HG03039 (cell line): ENCODE results near the gene SPIRE2.
"Not testable (repeated sequence)": the region's sequence is repeated elsewhere in the genome, so short reads cannot be mapped to it uniquely, and the experiment has no call there.

Source experiments
- ATAC-seq: cut with Tn5 transposase; IDR thresholded peaks from one replicate; pipeline ENCODE4 v1.9.1; 2021; ENCODE audit warnings: mild to moderate bottlenecking, moderate library complexity; ENCODE audit not compliant: unreplicated experiment

Gene SPIRE2

DNA sequence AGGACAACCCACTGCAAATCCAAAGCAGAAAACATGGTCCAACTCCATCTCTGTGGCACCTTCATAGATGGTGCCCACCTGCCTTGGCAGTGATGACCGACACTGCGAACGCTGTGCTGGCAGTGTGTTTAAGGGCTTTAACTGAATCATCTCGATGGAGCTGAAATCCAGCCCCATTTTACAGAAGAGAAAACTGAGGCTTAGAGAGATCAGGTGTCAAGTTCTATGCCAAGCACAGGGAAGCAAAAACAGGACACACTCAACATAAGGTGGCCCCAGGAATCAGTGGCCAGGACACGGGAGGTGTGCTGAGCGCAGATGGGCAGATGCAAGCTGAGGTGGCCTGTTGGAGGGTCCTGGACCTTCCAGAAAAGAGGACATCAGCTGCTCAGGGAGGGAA, 34.5 kb downstream of the SPIRE2 start:
- ATAC-seq: no peak

DNA sequence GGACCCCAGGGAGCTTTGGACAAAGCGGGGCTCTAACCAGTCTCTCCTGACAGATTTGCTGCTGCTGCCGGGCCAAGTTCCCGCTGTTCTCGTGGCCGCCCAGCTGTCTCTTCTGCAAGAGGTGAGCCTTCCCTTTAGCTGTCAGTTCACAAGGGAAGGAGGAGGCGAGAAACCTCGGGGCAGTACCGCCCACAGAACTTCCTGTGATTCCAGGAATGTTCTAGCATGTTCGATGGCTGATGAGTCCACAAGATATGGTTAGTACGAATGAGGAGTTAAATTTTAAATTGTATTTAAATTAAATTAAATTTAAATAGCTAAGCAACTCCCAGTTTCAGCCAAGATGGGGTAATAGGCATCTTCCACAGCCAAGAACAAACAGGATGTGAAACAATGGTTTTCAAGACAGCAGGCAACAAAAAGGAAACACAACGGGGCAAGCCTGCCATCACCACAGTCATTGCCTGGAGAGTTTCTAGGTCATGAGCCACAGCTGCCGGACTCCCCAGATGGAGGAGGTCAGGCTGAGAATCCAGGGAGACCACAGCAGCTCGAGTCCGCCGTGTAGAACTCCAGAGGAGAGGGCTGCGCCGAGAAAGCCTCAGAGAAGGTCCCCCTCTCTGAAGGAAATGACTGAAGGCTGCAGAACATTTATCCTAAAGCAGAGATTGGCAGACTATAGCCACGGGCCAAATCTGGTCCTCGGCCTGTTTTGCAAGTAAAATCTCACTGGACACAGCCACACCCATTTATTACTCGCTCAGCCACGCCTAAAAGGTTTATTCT, 35.7 kb downstream of the SPIRE2 start:
- ATAC-seq: no peak

- no peak for ATAC-seq
These were observed 36.2 kb downstream of the SPIRE2 start for GRCh38 chr16:89864527-89864820.

GRCh38 chr16:89867918-89868317, 39.6 kb downstream of the SPIRE2 start:
- no peak for ATAC-seq

DNA sequence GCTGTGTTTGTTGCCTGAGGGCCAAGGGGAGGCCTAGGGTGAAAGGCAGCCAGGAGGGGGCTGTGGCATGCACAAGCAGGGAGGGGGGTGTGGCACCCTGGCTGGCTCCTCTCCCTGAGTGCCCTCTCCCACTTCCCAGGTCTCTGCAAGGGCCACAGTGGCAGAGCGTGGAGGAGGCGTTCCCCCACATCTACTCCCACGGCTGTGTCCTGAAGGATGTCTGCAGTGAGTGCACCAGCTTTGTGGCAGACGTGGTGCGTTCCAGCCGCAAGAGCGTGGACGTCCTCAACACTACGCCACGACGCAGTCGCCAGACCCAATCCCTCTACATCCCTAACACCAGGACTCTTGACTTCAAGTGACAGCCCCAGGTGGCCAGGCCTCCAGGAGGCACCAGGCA, 41.6 kb downstream of the SPIRE2 start:
- ATAC-seq: no peak

GRCh38 chr16:89870440-89870839, 42.2 kb downstream of the SPIRE2 start:
- ATAC-seq: no peak

DNA sequence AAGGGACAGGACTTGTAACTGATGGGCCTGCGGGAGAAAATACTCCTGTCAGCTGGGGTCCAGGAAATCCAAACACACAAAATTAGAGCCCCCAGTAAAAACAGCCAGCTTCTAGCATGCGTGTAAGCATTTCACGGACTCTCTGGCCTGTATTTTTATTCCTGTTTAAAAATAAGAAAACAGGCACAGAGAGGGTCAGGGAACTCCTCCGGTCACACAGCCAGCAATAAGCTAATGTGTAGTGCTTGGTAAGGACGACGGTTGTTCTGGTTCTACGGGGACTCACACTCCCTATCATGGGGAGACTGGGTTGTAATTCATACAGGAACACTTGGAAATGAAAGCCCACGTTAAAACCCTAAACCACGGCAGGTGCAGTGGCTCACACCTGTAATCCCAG, 43.6 kb downstream of the SPIRE2 start:
- ATAC-seq: no peak

DNA sequence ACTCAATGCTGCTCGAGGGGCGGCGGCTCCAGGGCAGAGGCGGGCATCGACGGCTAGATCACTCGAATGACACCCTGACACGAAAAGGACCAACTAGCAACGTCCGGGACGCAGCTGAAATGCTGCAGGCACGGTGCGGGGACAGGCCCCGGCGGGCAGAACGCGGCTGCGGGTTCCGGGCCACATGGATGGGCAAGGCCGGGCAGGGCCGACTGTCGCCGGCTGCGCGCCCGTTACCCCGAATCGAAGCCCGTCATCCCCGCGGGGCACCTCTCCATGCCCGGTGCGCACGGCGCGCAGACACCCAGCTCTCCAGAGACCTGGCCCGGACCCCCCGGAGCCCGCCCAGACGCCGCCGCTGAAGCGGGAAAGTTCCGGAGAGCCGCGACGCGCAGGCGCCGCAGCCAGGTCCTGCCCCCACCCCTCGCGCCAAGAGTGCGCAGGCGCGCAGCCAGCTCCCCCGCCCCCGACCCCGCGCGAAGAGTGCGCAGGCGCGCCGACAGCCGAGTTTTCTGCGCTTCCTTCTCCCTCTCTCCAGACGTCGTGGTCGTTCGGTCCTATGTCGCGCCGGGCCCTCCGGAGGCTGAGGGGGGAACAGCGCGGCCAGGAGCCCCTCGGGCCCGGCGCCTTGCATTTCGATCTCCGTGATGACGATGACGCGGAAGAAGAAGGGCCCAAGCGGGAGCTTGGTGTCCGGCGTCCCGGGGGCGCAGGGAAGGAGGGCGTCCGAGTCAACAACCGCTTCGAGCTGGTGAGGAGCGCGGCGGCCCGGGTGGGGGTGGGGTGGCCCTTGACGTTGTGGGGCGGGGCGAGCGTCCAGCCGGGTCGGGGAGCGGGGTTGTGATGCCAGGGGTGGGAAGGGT, 45.1 kb downstream of the SPIRE2 start, which contains the start of gene TCF25:
Gene TCF25, plus strand, starts transcription at position 484 of the 863 bp plus-strand sequence. Its CDS starts 76 bp downstream, at position 560.
- ATAC-seq: peak; percentile 44

- ATAC-seq: peak; percentile 60
These were observed 45.9 kb downstream of the SPIRE2 start for GRCh38 chr16:89873972-89874689.

DNA sequence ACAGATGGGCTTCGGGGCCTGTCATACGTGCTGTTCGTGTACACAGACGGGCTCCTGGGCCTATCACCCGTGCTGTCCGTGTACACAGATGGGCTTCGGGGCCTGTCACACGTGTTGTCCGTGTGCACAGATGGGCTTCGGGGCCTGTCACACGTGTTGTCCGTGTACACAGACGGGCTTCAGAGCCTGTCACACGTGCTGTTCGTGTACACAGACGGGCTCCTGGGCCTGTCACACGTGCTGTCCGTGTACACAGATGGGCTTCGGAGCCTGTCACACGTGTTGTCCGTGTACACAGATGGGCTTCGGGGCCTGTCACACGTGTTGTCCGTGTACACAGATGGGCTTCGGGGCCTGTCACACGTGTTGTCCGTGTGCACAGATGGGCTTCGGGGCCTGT, 50.8 kb downstream of the SPIRE2 start:
- ATAC-seq: not testable (repeated sequence)

DNA sequence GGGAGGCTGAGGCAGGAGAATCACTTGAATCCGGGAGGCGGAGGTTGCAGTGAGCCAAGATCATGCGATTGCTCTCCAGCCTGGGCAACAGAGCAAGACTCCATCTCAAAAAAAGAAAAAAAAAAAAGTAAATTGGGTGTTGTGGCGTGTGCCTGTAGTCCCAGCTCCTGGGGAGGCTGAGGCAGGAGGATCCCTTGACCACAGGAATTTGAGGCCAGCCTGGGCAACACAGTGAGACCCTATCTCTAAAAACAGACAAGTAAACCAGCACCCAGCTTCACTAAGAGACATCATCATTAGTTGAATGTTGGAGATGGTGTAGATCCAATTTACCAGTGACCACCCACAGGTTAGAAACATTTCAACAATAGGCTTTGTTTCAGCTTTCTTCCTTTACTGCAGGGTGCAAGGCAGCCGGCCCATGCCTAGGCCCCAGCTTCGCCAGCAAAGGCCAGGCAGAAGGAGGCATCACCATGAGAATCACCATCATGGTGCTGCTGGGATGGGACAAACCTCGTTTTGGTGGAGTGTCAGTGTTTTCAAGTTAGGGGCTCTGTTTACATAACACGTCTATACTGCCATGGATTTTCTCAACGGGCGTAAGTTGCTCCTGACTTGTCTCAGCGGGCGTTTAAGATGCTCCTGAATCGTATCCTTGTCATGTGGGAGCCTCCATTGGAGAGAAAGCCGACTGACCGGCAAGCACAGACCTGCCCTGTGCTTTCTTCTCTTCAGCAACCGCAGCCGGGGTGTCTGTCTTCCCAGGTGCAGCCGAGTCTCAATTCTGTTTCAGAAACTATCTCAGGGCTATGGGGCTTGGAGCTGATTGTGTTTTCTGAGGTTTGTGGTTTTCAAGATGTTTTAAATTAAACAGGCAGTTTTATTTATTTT, 52.4 kb downstream of the SPIRE2 start:
- ATAC-seq: no peak

- no peak for ATAC-seq
These were observed 53.1 kb downstream of the SPIRE2 start for GRCh38 chr16:89881368-89881730.

- ATAC-seq: no peak
These were observed 55.2 kb downstream of the SPIRE2 start for GRCh38 chr16:89883346-89884040.

DNA sequence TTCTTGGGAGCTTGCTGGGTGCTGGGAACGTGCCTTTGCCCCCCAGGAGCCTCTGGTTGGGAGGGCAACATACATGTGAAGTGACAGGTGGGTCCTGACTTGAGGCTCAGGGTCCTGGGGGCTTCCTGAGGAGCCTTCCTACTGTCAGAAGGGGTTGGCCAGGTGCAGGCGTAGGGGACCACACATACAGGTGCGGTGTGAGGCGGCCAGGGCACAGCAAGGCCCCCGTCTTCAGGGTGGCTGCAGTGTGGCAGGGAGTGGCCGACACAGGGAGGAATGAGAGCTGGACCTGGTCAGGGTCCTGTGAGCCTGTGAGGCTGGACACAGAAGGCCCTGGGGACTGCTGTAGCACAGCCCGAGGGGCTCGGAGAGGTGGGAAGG, 55.8 kb downstream of the SPIRE2 start:
- no peak for ATAC-seq

DNA sequence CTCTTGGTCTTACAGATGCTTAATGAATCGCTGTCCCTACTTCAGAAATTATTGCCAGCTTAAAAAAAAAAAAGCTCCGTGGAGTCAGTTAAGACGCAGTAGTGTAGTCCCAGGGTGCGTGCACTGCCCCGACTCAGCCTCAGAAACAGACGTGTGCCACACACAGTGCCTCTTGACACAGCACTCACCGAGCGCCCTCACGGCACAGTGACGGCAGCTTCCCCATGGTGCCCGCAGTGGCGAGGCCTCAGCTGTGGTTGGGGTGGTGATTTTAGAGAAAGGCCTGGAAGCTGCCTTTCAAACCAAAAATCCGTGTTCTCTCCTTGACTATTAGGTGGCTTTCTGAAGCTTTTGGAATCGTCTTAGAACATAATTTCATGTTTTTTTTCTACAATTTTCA, 59.0 kb downstream of the SPIRE2 start:
- ATAC-seq: no peak

GRCh38 chr16:89890200-89890599, 61.9 kb downstream of the SPIRE2 start:
- ATAC-seq: no peak

DNA sequence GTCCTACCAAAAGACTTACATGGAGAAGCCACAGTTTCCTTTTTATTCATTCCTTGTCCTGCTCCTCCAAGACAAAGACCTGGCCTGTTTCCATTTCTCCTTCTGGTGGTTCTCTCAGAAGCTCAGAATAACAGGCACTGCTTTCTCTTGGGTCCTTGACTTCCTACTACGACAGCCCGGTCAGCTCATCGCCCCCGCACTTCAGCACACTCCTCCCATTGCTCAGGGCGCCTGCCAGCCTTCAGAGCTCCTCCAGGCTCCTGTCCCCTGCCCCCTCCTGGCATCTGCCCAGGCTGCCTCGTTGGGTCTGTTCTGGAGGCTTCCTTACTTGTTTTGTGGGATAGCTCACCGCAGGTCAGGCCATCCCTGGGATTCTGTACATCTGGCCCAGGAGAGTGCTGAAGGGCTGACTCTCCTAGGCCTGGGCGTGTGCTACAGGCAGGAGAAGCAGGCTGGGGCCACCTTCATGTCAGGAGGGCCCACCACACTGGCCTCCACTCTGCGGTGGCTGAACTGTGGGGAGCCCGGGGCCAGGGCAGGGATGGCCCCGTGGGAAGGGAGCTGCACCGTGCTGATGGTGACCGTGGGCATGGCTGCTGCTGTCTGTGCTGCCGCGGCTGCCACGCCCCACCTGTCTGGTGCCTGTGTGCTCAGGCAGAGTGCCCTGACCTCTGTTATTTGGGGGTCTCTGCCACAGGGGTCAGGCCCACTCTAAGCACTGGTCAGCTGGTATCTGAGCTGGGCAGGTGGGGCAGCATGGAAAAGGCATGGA, 62.8 kb downstream of the SPIRE2 start:
- no peak for ATAC-seq

DNA sequence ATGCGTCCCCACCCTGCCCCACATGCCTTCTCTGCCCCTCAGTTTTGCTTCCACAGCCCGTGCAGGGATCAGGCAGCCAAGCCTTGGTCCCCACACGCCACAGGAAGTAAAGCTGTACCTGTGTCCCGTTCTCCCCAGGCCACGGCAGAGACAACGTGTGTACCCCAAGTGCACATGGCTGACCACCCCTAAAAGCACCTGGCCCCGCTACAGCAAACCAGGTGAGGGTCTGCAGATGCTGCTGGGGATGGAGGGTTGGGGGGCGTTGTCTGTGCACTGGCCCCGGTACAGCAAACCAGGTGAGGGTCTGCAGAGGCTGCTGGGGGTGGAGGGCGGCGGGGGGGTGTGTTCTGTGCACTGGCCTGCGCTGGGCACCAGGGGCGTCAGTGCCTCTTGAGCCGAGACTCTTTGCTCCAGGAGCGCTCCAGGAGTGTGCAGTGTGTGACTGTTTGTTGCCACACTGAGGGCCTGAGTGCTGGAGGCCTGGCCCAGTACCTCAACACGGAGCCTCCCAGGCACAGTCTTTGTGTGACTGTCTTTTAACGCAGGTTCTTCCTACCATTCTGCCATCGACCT, 63.9 kb downstream of the SPIRE2 start:
- no peak for ATAC-seq

DNA sequence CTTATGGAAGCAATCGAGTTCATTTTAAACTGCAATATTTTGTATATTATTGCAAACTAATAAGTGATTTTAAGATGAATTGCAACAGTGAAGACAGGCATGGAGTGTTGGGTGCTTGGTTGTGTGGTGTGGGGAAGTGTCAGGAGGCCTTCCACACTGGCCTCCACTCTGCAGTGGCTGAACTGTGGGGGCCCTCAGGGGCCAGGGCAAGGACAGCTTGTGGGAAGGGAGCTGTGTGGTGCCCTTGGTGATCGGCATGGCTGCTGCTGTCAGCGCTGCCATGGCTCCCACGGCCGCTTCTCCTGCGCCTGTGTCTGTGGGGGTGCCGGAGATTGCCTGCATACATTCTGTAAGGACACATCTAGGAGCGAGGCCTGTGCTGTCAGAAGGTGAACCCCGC, 64.4 kb downstream of the SPIRE2 start:
- no peak for ATAC-seq
